ENCODE results near the gene ADSL. TPM values are rescaled to one million over a fixed set of nuclear protein-coding genes. Genes with fewer than 3 reads are reported as not detected.

The ADSL gene
- total and polyA plus RNA-seq, 2 of the 4 experiments (the other 2 are of a cell fraction): 93.6 to 229 TPM

DNA sequence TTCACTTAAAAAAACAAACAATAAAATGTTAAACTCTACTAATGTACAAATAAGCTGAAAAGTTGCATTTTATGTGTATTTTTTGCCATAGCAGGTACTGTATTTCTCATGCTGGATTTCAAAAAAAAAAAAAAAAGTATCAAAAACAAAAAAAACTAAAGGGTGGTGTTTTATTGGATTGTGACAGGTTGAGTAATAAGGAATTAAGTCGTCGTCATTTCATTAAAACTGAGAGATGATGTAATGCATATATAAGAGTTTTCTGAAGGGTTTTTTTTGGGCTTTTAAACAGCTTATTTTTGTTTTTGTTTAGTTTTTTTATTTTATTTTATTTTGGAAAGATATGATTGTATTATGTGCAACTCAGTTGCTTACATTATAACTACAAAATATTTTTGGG, 10.9 kb upstream of the ADSL start:
- Histone ChIP-seq H2AFZ (replicated peaks; ENCODE audit: low read length, poor library complexity) (no peak overlapping the region), H3K27ac (ENCODE audit: insufficient read depth, low read length) (no peak overlapping the region), H4K91ac (ENCODE audit: insufficient read depth, low read depth, low read length) (no peak overlapping the region), H3K36me3 (ENCODE audit: control insufficient read depth, insufficient read depth, low read length) (peaks cover 2% of the 10 kb centered on the region; the same call in 1 of the 2 replicates), H3K4me1 (ENCODE audit: control insufficient read depth, insufficient read depth, low read length) (peaks cover 4% of the 10 kb centered on the region), H2BK20ac (ENCODE audit: low read depth, low read length) (no peak overlapping the region), H3K56ac (ENCODE audit: extremely low read depth, insufficient read depth, low read length) (no peak overlapping the region), H2AK9ac (replicated peaks; ENCODE audit: low read depth, low read length, poor library complexity) (no peak overlapping the region), H3K23ac (ENCODE audit: low read depth, low read length) (no peak overlapping the region), H3K18ac (ENCODE audit: low read depth, low read length) (no peak overlapping the region), H3K27me3 (ENCODE audit: control insufficient read depth, insufficient read depth, low read length) (no peaks in the 10 kb centered on the region), H3K9me3 (ENCODE audit: control insufficient read depth, insufficient read depth, low read length) (no peaks in the 10 kb centered on the region), H3K79me1 (ENCODE audit: low read depth in 1 of 2, low read length in 2 of 2) (peaks cover 0 to 5% of the 10 kb centered on the region in 2 experiments; a peak in 1 of 4 replicates), H3K14ac (replicated peaks; ENCODE audit: low read depth, low read length) (no peak overlapping the region), H2AK5ac (ENCODE audit: low read depth, low read length) (no peak overlapping the region), H4K5ac (ENCODE audit: low read depth, low read length) (no peak overlapping the region), H4K20me1 (ENCODE audit: insufficient read depth, low read length) (0 out of 2 replicates have a peak, but pooled peaks cover 5% of the 10 kb centered on the region), H3K4me3 (ENCODE audit: insufficient read depth, low read depth, low read length) (no peak overlapping the region), H2BK15ac (ENCODE audit: low read depth, low read length) (no peak overlapping the region), H2BK5ac (ENCODE audit: low read depth, low read length, poor library complexity, severe bottlenecking) (no peak overlapping the region), H3K4ac (ENCODE audit: low read depth, low read length) (no peak overlapping the region), H4K8ac (ENCODE audit: low read depth in 2 of 2, low read length in 2 of 2) (no peak overlapping the region), H2BK120ac (ENCODE audit: low read depth, low read length) (no peak overlapping the region), H3K9me1 (ENCODE audit: insufficient read depth, low read length) (peaks cover 9% of the 10 kb centered on the region), H3K9ac (ENCODE audit: low read depth, low read length) (no peak overlapping the region), H3K4me2 (ENCODE audit: low read depth, low read length) (no peak overlapping the region)
- TF ChIP-seq, protein P1, sequence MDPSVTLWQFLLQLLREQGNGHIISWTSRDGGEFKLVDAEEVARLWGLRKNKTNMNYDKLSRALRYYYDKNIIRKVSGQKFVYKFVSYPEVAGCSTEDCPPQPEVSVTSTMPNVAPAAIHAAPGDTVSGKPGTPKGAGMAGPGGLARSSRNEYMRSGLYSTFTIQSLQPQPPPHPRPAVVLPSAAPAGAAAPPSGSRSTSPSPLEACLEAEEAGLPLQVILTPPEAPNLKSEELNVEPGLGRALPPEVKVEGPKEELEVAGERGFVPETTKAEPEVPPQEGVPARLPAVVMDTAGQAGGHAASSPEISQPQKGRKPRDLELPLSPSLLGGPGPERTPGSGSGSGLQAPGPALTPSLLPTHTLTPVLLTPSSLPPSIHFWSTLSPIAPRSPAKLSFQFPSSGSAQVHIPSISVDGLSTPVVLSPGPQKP (IDR thresholded peaks at IDR 0.05; ENCODE audit: borderline replicate concordance, low read depth, low read length): no peak
- TF ChIP-seq POLR2A (IDR thresholded peaks at IDR 0.05; ENCODE audit: low read depth, low read length) (no peak), MXI1 (IDR thresholded peaks at IDR 0.05; ENCODE audit: borderline replicate concordance, low read depth, low read length) (no peak), CHD1 (IDR thresholded peaks at IDR 0.05; ENCODE audit: low read depth, low read length) (no peak), RCOR1 (IDR thresholded peaks at IDR 0.05; ENCODE audit: insufficient replicate concordance, low read length) (no peak), MAZ (IDR thresholded peaks at IDR 0.05; ENCODE audit: borderline replicate concordance, low read depth, low read length) (no peak), SMC3 (IDR thresholded peaks at IDR 0.05; ENCODE audit: low read depth, low read length) (no peak), CEBPB (IDR thresholded peaks at IDR 0.05; ENCODE audit: low read depth, low read length) (no peak)
- TF ChIP-seq, protein P2, sequence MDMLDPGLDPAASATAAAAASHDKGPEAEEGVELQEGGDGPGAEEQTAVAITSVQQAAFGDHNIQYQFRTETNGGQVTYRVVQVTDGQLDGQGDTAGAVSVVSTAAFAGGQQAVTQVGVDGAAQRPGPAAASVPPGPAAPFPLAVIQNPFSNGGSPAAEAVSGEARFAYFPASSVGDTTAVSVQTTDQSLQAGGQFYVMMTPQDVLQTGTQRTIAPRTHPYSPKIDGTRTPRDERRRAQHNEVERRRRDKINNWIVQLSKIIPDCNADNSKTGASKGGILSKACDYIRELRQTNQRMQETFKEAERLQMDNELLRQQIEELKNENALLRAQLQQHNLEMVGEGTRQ (IDR thresholded peaks at IDR 0.05; ENCODE audit: low read depth, low read length): no peak
- TF ChIP-seq, protein P3, sequence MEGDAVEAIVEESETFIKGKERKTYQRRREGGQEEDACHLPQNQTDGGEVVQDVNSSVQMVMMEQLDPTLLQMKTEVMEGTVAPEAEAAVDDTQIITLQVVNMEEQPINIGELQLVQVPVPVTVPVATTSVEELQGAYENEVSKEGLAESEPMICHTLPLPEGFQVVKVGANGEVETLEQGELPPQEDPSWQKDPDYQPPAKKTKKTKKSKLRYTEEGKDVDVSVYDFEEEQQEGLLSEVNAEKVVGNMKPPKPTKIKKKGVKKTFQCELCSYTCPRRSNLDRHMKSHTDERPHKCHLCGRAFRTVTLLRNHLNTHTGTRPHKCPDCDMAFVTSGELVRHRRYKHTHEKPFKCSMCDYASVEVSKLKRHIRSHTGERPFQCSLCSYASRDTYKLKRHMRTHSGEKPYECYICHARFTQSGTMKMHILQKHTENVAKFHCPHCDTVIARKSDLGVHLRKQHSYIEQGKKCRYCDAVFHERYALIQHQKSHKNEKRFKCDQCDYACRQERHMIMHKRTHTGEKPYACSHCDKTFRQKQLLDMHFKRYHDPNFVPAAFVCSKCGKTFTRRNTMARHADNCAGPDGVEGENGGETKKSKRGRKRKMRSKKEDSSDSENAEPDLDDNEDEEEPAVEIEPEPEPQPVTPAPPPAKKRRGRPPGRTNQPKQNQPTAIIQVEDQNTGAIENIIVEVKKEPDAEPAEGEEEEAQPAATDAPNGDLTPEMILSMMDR (conservative IDR thresholded peaks at IDR 0.05; ENCODE audit: low read depth, low read length): no peak
- POLR2A ChIA-PET (ENCODE audit: unreplicated experiment): interaction anchor here (0.6 kb wide), 2 partner anchors 35 to 79 kb away, joined by 6 to 7 read pairs; partner anchors contain the start of gene SGSM3
- dilution Hi-C loops (cut with HindIII; ENCODE audit: low sequenced_read_pairs, unreplicated experiment): no loop called here
- intact Hi-C loops (cut with micrococcal nuclease): no loop called here
- WGBS, 2 experiments (ENCODE audit: extremely low coverage in 2 of 2, insufficient read length in 1 of 2): no CpG with 5 or more reads among the region's 2 CpGs
- DNase-seq (no peak), ATAC-seq (ENCODE audit: low read depth) (no peak)
- no TSS peak for BruUV-seq (replicated peaks)
- CTCF ChIA-PET: interaction anchor here (0.6 to 1.0 kb wide), 2 partner anchors 10 to 264 kb away, joined by 4 to 7 read pairs; no protein-coding TSS in a partner anchor
- in situ Hi-C loops (cut with MboI; ENCODE audit: low sequenced_read_pairs): no loop called here
